Measurements from ENCODE around the gene CDH4. TPM values are rescaled to one million over a fixed set of nuclear protein-coding genes. Genes with fewer than 3 reads are reported as not detected.

CDH4 gene
- total RNA-seq, 1 experiment from 2014 or later, result 5.3 TPM

- peaks cover 16% of the 10 kb centered on the region for H3K4me1 Mint-ChIP-seq
- ChIA-PET CTCF (no interaction called here), POLR2A (no interaction called here)
- ATAC-seq, result no peak
- H3K4me3 Mint-ChIP-seq, result no peak overlapping the region
- H3K9me3 Mint-ChIP-seq, result peaks cover 14% of the 10 kb centered on the region
- DNase-seq (ENCODE audit: low spot score), result no peak
- peaks cover 14% of the 10 kb centered on the region; the same call in 1 of the 2 replicates for H3K36me3 Mint-ChIP-seq
- H3K27me3 Mint-ChIP-seq (ENCODE audit: low read depth), result peaks cover 23% of the 10 kb centered on the region
- no peak overlapping the region for H3K27ac Mint-ChIP-seq
- no peak for TF ChIP-seq OVOL2 (CRISPR knock-in tag; IDR thresholded peaks at IDR 0.05; ENCODE audit: borderline replicate concordance)
- no peak for TF ChIP-seq ZNF138 (CRISPR knock-in tag; conservative IDR thresholded peaks at IDR 0.05)
- no peak for TF ChIP-seq RELA (CRISPR knock-in tag; IDR thresholded peaks at IDR 0.05; ENCODE audit: borderline replicate concordance)
Measured at GRCh38 chr20:61718361-61719005, 466.4 kb downstream of the CDH4 start.

GRCh38 chr20:61719691-61720347, 467.8 kb downstream of the CDH4 start:
- peaks cover 16% of the 10 kb centered on the region for H3K4me1 Mint-ChIP-seq
- ATAC-seq, result no peak
- POLR2A ChIA-PET, result interaction anchor here (0.8 kb wide), 1 partner anchor 793 kb away, joined by 10 read pairs; no protein-coding TSS in a partner anchor
- CTCF ChIA-PET, result interaction anchor here (1.3 kb wide), 1 partner anchor 155 kb away, joined by 4 read pairs; no protein-coding TSS in a partner anchor
- peaks cover 18% of the 10 kb centered on the region for H3K27me3 Mint-ChIP-seq (ENCODE audit: low read depth)
- H3K36me3 Mint-ChIP-seq, result peaks cover 11% of the 10 kb centered on the region; the same call in 1 of the 2 replicates
- no peak for DNase-seq (ENCODE audit: low spot score)
- TF ChIP-seq PRDM15 (CRISPR knock-in tag; IDR thresholded peaks at IDR 0.05) (peak; percentile 86), RELA (CRISPR knock-in tag; IDR thresholded peaks at IDR 0.05; ENCODE audit: borderline replicate concordance) (no peak), NFATC4 (CRISPR knock-in tag; IDR thresholded peaks at IDR 0.05) (no peak), OVOL2 (CRISPR knock-in tag; IDR thresholded peaks at IDR 0.05; ENCODE audit: borderline replicate concordance) (no peak)
- H3K27ac Mint-ChIP-seq, result peak overlapping the region; percentile 51
- no peak overlapping the region for H3K4me3 Mint-ChIP-seq
- H3K9me3 Mint-ChIP-seq, result peaks cover 9% of the 10 kb centered on the region

GRCh38 chr20:61720348-61720696, 468.3 kb downstream of the CDH4 start:
- Mint-ChIP-seq H3K4me3 (no peak overlapping the region), H3K36me3 (peaks cover 6% of the 10 kb centered on the region; the same call in 1 of the 2 replicates), H3K9me3 (peaks cover 4% of the 10 kb centered on the region), H3K27me3 (ENCODE audit: low read depth) (peaks cover 13% of the 10 kb centered on the region), H3K27ac (no peak overlapping the region), H3K4me1 (peaks cover 16% of the 10 kb centered on the region)
- DNase-seq (ENCODE audit: low spot score) (no peak), ATAC-seq (no peak)
- no peak for TF ChIP-seq GTF2I (CRISPR knock-in tag; conservative IDR thresholded peaks at IDR 0.05)
- no peak for TF ChIP-seq SP1 (CRISPR knock-in tag; conservative IDR thresholded peaks at IDR 0.05)
- no peak for TF ChIP-seq ATF2 (CRISPR knock-in tag; IDR thresholded peaks at IDR 0.05; ENCODE audit: borderline replicate concordance, low read depth)
- TF ChIP-seq NR2C2 (CRISPR knock-in tag; IDR thresholded peaks at IDR 0.05), result no peak
- TF ChIP-seq AR (CRISPR knock-in tag; IDR thresholded peaks at IDR 0.05), result no peak
- ChIA-PET CTCF (interaction anchor here (1.3 kb wide), 1 partner anchor 155 kb away, joined by 4 read pairs; no protein-coding TSS in a partner anchor), POLR2A (interaction anchor here (0.8 kb wide), 1 partner anchor 794 kb away, joined by 10 read pairs; no protein-coding TSS in a partner anchor)
